HG03066 (cell line): ENCODE results near the gene CEBPA.
"Not testable (repeated sequence)": the region's sequence is repeated elsewhere in the genome, so short reads cannot be mapped to it uniquely, and the experiment has no call there.

Experiments used
- ATAC-seq: cut with Tn5 transposase; IDR thresholded peaks from one replicate; pipeline ENCODE4 v1.9.1; 2021; ENCODE audit warnings: low read depth; ENCODE audit not compliant: unreplicated experiment

CEBPA gene

GRCh38 chr19:33329060-33329459 lies 26.7 kb upstream of the CEBPA start:
- ATAC-seq: no peak

GRCh38 chr19:33325920-33326319 lies 23.6 kb upstream of the CEBPA start:
- no peak for ATAC-seq

- no peak for ATAC-seq
Observed at GRCh38 chr19:33324628-33325027, 22.3 kb upstream of the CEBPA start.

- no peak for ATAC-seq
Observed at GRCh38 chr19:33323093-33323820, 20.9 kb upstream of the CEBPA start.

GRCh38 chr19:33320636-33321035 lies 18.3 kb upstream of the CEBPA start:
- ATAC-seq: no peak

- ATAC-seq: not testable (repeated sequence)
Observed at GRCh38 chr19:33317991-33318390, 15.7 kb upstream of the CEBPA start.

GRCh38 chr19:33317517-33317916 lies 15.2 kb upstream of the CEBPA start:
- ATAC-seq: no peak

- ATAC-seq: no peak
Observed at GRCh38 chr19:33316541-33317264, 14.4 kb upstream of the CEBPA start.

- ATAC-seq: not testable (repeated sequence)
Observed at GRCh38 chr19:33312808-33313207, 10.5 kb upstream of the CEBPA start.

- no peak for ATAC-seq
Observed at GRCh38 chr19:33312065-33312464, 9.7 kb upstream of the CEBPA start.

GRCh38 chr19:33311326-33311682 lies 9.0 kb upstream of the CEBPA start:
- ATAC-seq: no peak

- ATAC-seq: no peak
Observed at GRCh38 chr19:33310606-33311325, 8.4 kb upstream of the CEBPA start.

GRCh38 chr19:33309826-33310225 lies 7.5 kb upstream of the CEBPA start:
- ATAC-seq: no peak

GRCh38 chr19:33306853-33307792 lies 4.8 kb upstream of the CEBPA start:
- ATAC-seq: no peak

GRCh38 chr19:33306191-33306590 lies 3.9 kb upstream of the CEBPA start:
- ATAC-seq: no peak

GRCh38 chr19:33304760-33305647 lies 2.7 kb upstream of the CEBPA start:
- ATAC-seq: no peak

- no peak for ATAC-seq
Observed at GRCh38 chr19:33304371-33304759, 2.0 kb upstream of the CEBPA start.

GRCh38 chr19:33303791-33304345 lies 1.5 kb upstream of the CEBPA start:
- ATAC-seq: no peak
